ENCODE data around the gene SLC24A4. TPM values are rescaled to one million over a fixed set of nuclear protein-coding genes. Genes with fewer than 3 reads are reported as not detected.

SLC24A4 gene
- total RNA-seq, 1 experiment from 2014 or later = not detected

- no peak for TF ChIP-seq EZH2 (IDR thresholded peaks at IDR 0.05)
Observed at GRCh38 chr14:92458136-92459029, 135.4 kb downstream of the SLC24A4 start (continued).

GRCh38 chr14:92459030-92459949 lies 136.3 kb downstream of the SLC24A4 start:
- no peaks in the 10 kb centered on the region for H3K36me3 ChIP-seq (ENCODE audit: control insufficient read depth in 1 of 2, insufficient read depth in 2 of 2, low read length in 2 of 2)
- H3K9ac ChIP-seq (ENCODE audit: low read length) = no peak overlapping the region
- TF ChIP-seq EZH2phosphoT487 (IDR thresholded peaks at IDR 0.05; ENCODE audit: borderline replicate concordance) = no peak
- TF ChIP-seq CTCF (IDR thresholded peaks at IDR 0.05 in 2 of 3, conservative IDR thresholded peaks at IDR 0.05 in 1 of 3; ENCODE audit: borderline replicate concordance in 1 of 3, insufficient read depth in 1 of 3, low read depth in 2 of 3, low read length in 2 of 3) = no peak
- no peak for TF ChIP-seq FOSL1 (IDR thresholded peaks at IDR 0.05; ENCODE audit: low read depth)
- no peak for TF ChIP-seq SRF (IDR thresholded peaks at IDR 0.05; ENCODE audit: low read depth)
- no peak for TF ChIP-seq EGR1 (IDR thresholded peaks at IDR 0.05; ENCODE audit: low read depth)
- TF ChIP-seq TCF7L2 (IDR thresholded peaks at IDR 0.05; ENCODE audit: borderline replicate concordance, extremely low read depth, insufficient read depth, insufficient read length) = no peak
- no peak for TF ChIP-seq POLR2AphosphoS5 (IDR thresholded peaks at IDR 0.05; ENCODE audit: low read depth, low read length)
- TF ChIP-seq MAX (IDR thresholded peaks at IDR 0.05) = no peak
- TF ChIP-seq YY1 (IDR thresholded peaks at IDR 0.05; ENCODE audit: extremely low read depth, insufficient replicate concordance, low read depth, low read length) = no peak
- TF ChIP-seq RAD21 (IDR thresholded peaks at IDR 0.05; ENCODE audit: low read depth) = no peak
- TF ChIP-seq ATF3 (IDR thresholded peaks at IDR 0.05) = no peak
- TF ChIP-seq ZNF274 (IDR thresholded peaks at IDR 0.05; ENCODE audit: low read depth, low read length) = no peak
- no peak for TF ChIP-seq CBX3 (IDR thresholded peaks at IDR 0.05; ENCODE audit: low read depth)
- TF ChIP-seq CEBPB (IDR thresholded peaks at IDR 0.05; ENCODE audit: low read depth) = no peak
- no peak for TF ChIP-seq SP1 (IDR thresholded peaks at IDR 0.05; ENCODE audit: low read depth)
- TF ChIP-seq POLR2A (IDR thresholded peaks at IDR 0.05; ENCODE audit: borderline replicate concordance, extremely low read depth, insufficient read depth, insufficient read length) = no peak
- no peak for TF ChIP-seq SIN3A (IDR thresholded peaks at IDR 0.05; ENCODE audit: low read depth)
- peaks cover 0 to 12% of the 10 kb centered on the region in 2 experiments; a peak in 2 of 4 replicates for H3K4me1 ChIP-seq (ENCODE audit: control insufficient read depth in 1 of 2, insufficient read depth in 2 of 2, low read length in 2 of 2)
- H3K79me2 ChIP-seq (ENCODE audit: insufficient read depth, low read length) = no peaks in the 10 kb centered on the region
- no peaks in the 10 kb centered on the region for H3K9me2 ChIP-seq (ENCODE audit: insufficient read depth)
- CTCF ChIA-PET = interaction anchor here (0.8 to 1.6 kb wide), 4 partner anchors 9 to 219 kb away, joined by 3 to 4 read pairs (median 4); no protein-coding TSS in a partner anchor
- BruUV-seq (replicated peaks) = no TSS peak
- ATAC-seq = no peak
- no peaks in the 10 kb centered on the region for H4K20me1 ChIP-seq (ENCODE audit: insufficient read depth)
- intact Hi-C loops (cut with micrococcal nuclease) = no loop called here
- POLR2A ChIA-PET = no interaction called here
- no peak overlapping the region for H3K4me3 ChIP-seq (replicated peaks in 1 of 2; ENCODE audit: low read depth in 1 of 2, low read length in 2 of 2)
- no peak overlapping the region for H3K4me2 ChIP-seq (ENCODE audit: low read length)
- no peak overlapping the region for H2AFZ ChIP-seq (ENCODE audit: low read depth, low read length, poor library complexity, severe bottlenecking)
- H3K27me3 ChIP-seq (ENCODE audit: insufficient read depth, low read length) = no peaks in the 10 kb centered on the region
- no peak overlapping the region for H3K27ac ChIP-seq (ENCODE audit: low read depth, low read length)
- H3K9me3 ChIP-seq (ENCODE audit: control insufficient read depth in 1 of 2, insufficient read depth in 1 of 2, low read depth in 1 of 2, low read length in 2 of 2) = no peaks in the 10 kb centered on the region
- RAD21 ChIA-PET (ENCODE audit: low non-redundant PET in 1 of 2, low total read pairs in 2 of 2, uncharacterized antibody in 2 of 2, unreplicated experiment in 2 of 2) = interaction anchor here in 1 of 2 experiments (0.7 kb wide), 1 partner anchor 228 kb away, joined by 3 read pairs; no protein-coding TSS in a partner anchor
- no peak for DNase-seq (ENCODE audit: low read depth, low spot score)
